ENCODE results near the gene MED27.

- TF ChIP-seq CTCF (conservative IDR thresholded peaks at IDR 0.05 in 1 of 2, IDR thresholded peaks at IDR 0.05 in 1 of 2; ENCODE audit: low read depth in 1 of 2, low read length in 2 of 2) (no peak), EZH2 (IDR thresholded peaks at IDR 0.05; ENCODE audit: low read length, missing control alignments) (no peak)
Observed at GRCh38 chr9:132011896-132012295, 67.8 kb downstream of the MED27 start.
